Transverse colon (tissue), 4 donors: Measurements from ENCODE around the gene TBX1. TPM values are rescaled to one million over a fixed set of nuclear protein-coding genes. Genes with fewer than 3 reads are reported as not detected.

Source experiments
- DNase-seq: peaks from one replicate; pipeline ENCODE4 v3.0.0-alpha.2; 2019
- H3K27ac ChIP-seq, 4 donors: fragments of 200-600 bp; sonication (generic); 2 replicates each; pipeline ENCODE4 v1.5.1; 2016 to 2018; ENCODE audit warnings: inconsistent platforms in 4 of 4
- H3K27me3 ChIP-seq: fragments of 200-600 bp; sonication (generic); 2 replicates; pipeline ENCODE4 v1.5.1; 2017; ENCODE audit warnings: inconsistent platforms
- H3K36me3 ChIP-seq, 4 donors: fragments of 200-600 bp; sonication (generic); 2 replicates each; pipeline ENCODE4 v1.5.1; 2017 to 2019; ENCODE audit warnings: inconsistent platforms in 4 of 4
- H3K4me1 ChIP-seq, 4 donors: fragments of 200-600 bp; sonication (generic); 2 replicates each; pipeline ENCODE4 v1.5.1; 2017 to 2020; ENCODE audit warnings: inconsistent platforms in 4 of 4
- H3K4me3 ChIP-seq, 4 donors: fragments of 200-600 bp; sonication (generic); 1 replicate in 1 of 4; 2 replicates in 3 of 4; pipeline versions ENCODE4 v1.5.1 to v1.6.1; 2017 to 2019; ENCODE audit warnings: inconsistent platforms in 4 of 4
- H3K9me3 ChIP-seq, 2 donors: fragments of 200-600 bp; sonication (generic); 2 replicates each; pipeline ENCODE4 v1.5.1; 2017 to 2019; ENCODE audit warnings: inconsistent platforms in 2 of 2
- CTCF ChIP-seq, 5 experiments: fragments of 200-600 bp in 3 of 5; fragments of 450-650 bp in 2 of 5; sonication (generic) in 3 of 5; IDR thresholded peaks; 1 replicate in 2 of 5; 2 replicates in 3 of 5; pipeline ENCODE4 v1.5.1; 2016 to 2017; ENCODE audit warnings: antibody characterized with exemption in 5 of 5, inconsistent platforms in 3 of 5, mild to moderate bottlenecking in 2 of 5, moderate library complexity in 1 of 5
- EP300 ChIP-seq: sonication (generic); formaldehyde crosslinking; IDR thresholded peaks from one replicate; pipeline ENCODE4 v1.6.1; 2017; ENCODE audit warnings: antibody characterized with exemption, low read depth
- POLR2A ChIP-seq: fragments of 450-650 bp; IDR thresholded peaks from one replicate; pipeline ENCODE4 v1.6.1; 2016; ENCODE audit warnings: antibody characterized with exemption, mild to moderate bottlenecking, moderate library complexity
- POLR2AphosphoS5 ChIP-seq, 3 donors: sonication (generic); formaldehyde crosslinking; IDR thresholded peaks; one replicate each; pipeline ENCODE4 v1.6.1; 2016; ENCODE audit warnings: antibody characterized with exemption in 3 of 3
- WGBS, 2 donors: methylation state at CpG; one replicate each; pipeline ENCODE4 v1.1.5; 2018; ENCODE audit warnings: low coverage in 1 of 2; 5-methylcytosine and 5-hydroxymethylcytosine counted together
- in situ Hi-C, 4 donors: fragments of 200-750 bp; cut with MboI; loops; one replicate each; pipeline versions ENCODE4 v1.15.0 to v1.15.1; 2017; ENCODE audit warnings: low sequenced_read_pairs in 3 of 4, low pct_ligation_motif_present in 1 of 4, low pct_unique_long_range_greater_than_20kb in 1 of 4
- intact Hi-C: fragments of 100-400 bp; cut with DNase I; formaldehyde crosslinking; loops from one replicate; pipeline ENCODE4 v1.15.1; 2023; ENCODE audit warnings: low total_unique reads
- total RNA-seq, 4 donors: library from RNA; depleted of rRNA; stranded (reverse); fragments of >200 nt; gene quantifications; one replicate each; pipeline ENCODE4 v1.1.0, GENCODE V29; 2016

The TBX1 gene
- total RNA-seq, 4 donors from 2014 or later, result 1.1 to 1.3 TPM; not detected in 2

DNA sequence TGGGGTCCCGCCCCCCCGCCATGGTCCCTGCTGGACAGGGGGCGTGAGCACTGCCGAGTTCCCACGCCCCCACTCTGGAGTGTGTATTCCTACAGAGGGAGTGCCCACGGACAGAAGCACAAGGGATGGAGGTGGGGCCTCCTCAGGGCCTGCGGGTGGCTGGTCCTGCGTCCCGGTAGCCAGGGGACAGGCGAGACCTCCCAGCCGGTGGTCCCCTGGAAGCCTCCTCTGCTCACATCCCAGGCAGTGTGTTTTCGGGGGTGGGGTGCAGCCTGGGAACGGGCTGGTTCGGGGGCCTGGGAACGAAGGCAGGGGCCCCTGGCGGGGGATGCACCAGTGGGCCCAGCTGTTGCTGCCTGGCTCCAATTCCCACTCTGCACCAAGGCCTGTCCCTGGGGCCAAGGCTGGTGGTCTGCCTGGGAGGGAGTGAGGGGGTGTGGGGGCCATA, 21.1 kb upstream of the TBX1 start:
- Histone ChIP-seq H3K36me3 (no peaks in the 10 kb centered on the region), H3K9me3 (no peaks in the 10 kb centered on the region), H3K27ac (no peak overlapping the region), H3K4me1 (no peaks in the 10 kb centered on the region), H3K27me3 (peaks cover 6% of the 10 kb centered on the region), H3K4me3 (no peak overlapping the region)
- no peak for DNase-seq
- TF ChIP-seq CTCF (IDR thresholded peaks at IDR 0.05) (no peak), EP300 (no peak), POLR2AphosphoS5 (IDR thresholded peaks at IDR 0.05) (no peak), POLR2A (no peak)
- intact Hi-C loops, result no loop called here
- in situ Hi-C loops, result no loop called here
- WGBS, 2 donors, result 55% methylated on average over 16 of the region's 16 CpGs; no CpG with 5 or more reads in 1 of the 2 donors

DNA sequence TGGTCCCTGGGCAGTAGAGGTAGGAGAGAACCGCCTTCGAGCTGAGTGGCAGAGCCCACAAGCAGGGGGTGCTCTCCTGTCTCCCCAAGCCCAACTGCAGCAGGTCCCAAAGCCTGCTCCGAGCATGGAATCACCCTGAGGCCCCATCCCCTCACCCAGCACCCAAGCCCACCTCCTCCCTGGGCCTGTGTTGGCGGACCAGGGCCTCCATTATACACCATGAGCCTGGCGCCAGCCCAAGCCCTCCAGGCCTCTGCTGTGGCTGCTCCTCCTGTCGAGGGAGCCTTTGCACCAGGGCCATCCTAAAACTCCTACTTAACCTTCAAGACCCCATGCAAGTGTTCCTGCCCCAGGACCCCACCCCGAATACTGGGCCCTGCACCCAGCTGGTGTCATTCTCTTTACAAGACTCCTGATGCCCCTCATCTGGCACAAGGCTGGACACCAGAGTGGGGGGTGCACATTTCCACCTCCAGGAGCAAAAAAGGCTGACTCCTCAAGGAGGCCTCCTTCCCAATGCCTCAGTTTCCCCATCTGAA, 20.6 kb upstream of the TBX1 start:
- intact Hi-C loops, result no loop called here

GRCh38 chr22:19740586-19740985, 20.0 kb upstream of the TBX1 start:
- in situ Hi-C loops, result no loop called here
- no peak for TF ChIP-seq EP300
- TF ChIP-seq CTCF (IDR thresholded peaks at IDR 0.05), result no peak
- TF ChIP-seq POLR2AphosphoS5 (IDR thresholded peaks at IDR 0.05), result no peak
- TF ChIP-seq POLR2A, result no peak
- DNase-seq, result no peak
- Histone ChIP-seq H3K4me1 (no peaks in the 10 kb centered on the region), H3K4me3 (no peak overlapping the region), H3K9me3 (no peaks in the 10 kb centered on the region), H3K36me3 (no peaks in the 10 kb centered on the region), H3K27ac (no peak overlapping the region), H3K27me3 (peaks cover 6% of the 10 kb centered on the region)
- WGBS, 2 donors, result 86% methylated on average over 15 of the region's 15 CpGs; no CpG with 5 or more reads in 1 of the 2 donors
- intact Hi-C loops, result no loop called here

More for the DNA sequence above, 20.6 kb upstream of the TBX1 start:
- no peak for DNase-seq
- WGBS, 2 donors, result 77% methylated on average over 6 of the region's 7 CpGs; no CpG with 5 or more reads in 1 of the 2 donors
- Histone ChIP-seq H3K4me1 (no peaks in the 10 kb centered on the region), H3K27me3 (peaks cover 6% of the 10 kb centered on the region), H3K27ac (no peak overlapping the region), H3K36me3 (no peaks in the 10 kb centered on the region), H3K9me3 (no peaks in the 10 kb centered on the region), H3K4me3 (no peak overlapping the region)
- TF ChIP-seq POLR2AphosphoS5 (IDR thresholded peaks at IDR 0.05) (no peak), EP300 (no peak), CTCF (IDR thresholded peaks at IDR 0.05) (no peak), POLR2A (no peak)
- in situ Hi-C loops, result no loop called here

DNA sequence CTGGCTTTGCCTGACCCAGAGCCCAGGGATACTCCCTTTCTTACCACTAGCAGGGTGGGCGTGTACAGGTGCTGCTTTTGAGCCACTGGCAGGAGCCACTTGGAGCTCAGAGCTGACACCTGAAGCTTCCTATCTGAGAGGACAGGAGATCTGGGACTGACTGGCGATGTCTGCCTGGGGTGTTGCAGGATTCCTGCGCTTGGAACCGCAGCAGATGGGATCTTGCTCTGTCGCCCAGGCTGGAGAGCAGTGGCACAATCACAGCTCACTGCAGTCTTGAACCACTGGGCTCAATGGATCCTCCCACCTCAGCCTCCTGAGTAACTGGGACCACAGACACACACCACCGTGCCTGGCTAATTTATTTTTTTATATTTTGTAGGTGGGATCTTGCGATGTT, 19.5 kb upstream of the TBX1 start:
- Histone ChIP-seq H3K9me3 (no peaks in the 10 kb centered on the region), H3K27ac (no peak overlapping the region), H3K4me1 (no peaks in the 10 kb centered on the region), H3K27me3 (peaks cover 6% of the 10 kb centered on the region), H3K4me3 (no peak overlapping the region), H3K36me3 (no peaks in the 10 kb centered on the region)
- 82% methylated on average over 5 of the region's 7 CpGs; no CpG with 5 or more reads in 1 of the 2 donors for WGBS, 2 donors
- intact Hi-C loops, result no loop called here
- in situ Hi-C loops, result no loop called here
- no peak for DNase-seq
- TF ChIP-seq POLR2A (no peak), EP300 (no peak), POLR2AphosphoS5 (IDR thresholded peaks at IDR 0.05) (no peak), CTCF (IDR thresholded peaks at IDR 0.05) (no peak)
